ENCODE data around the gene C1orf159. TPM values are rescaled to one million over a fixed set of nuclear protein-coding genes. Genes with fewer than 3 reads are reported as not detected.

C1orf159 gene
- total and polyA plus RNA-seq, 2 of the 8 experiments (the other 6 are each of a cell fraction or from before 2014, with no cell fraction given), result 10.0 to 10.9 TPM

GRCh38 chr1:1110561-1110971, 5.3 kb downstream of the C1orf159 start (continued):
- no peak for TF ChIP-seq CHD7 (IDR thresholded peaks at IDR 0.05; ENCODE audit: insufficient replicate concordance, low read length)
- TF ChIP-seq SP1 (IDR thresholded peaks at IDR 0.05; ENCODE audit: low read depth, low read length), result no peak
- TF ChIP-seq EZH2 (IDR thresholded peaks at IDR 0.05; ENCODE audit: low read depth, low read length, severe bottlenecking), result no peak

Data from H1 (cell line).